Measurements from ENCODE around the gene WNT7A.

Gene WNT7A

DNA sequence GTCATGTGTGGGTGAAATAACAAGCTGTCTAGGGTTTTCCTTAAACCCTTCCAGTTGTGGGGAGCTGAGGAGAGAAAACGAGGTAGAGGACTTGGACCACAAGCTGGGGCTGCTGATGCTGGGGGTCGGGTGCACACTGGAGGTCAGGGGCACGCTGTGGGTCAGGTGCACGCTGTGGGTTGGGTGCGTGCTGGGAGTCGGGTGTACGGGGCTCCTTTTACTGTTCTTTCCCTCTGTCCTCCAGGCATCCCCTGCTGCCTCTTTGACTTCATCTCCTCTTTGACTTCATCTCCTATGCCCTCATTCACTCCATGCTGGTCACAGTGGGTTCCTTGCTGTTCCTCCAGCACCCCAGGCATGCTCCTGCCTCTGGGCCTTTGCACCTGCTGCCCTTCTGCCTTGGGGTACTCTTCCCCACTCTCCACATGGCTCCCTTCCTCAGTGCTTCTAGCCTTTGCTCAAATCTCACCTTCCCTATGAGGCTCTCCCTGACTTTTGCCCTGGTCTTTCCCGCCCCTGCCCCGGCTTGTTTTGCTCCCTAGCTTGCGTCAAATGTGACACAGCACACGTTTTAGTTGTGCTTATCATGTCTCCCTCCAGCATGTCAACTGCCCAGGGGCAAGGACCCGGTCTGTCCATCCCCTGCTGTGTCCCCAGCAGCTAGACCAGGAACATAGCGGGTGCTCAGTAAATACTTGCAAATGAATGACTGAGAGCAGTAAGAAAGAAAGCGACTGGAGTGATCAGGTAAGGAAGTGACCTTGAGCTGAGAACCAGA is 45.4 kb downstream of the WNT7A start:
- H3K9ac ChIP-seq (ENCODE audit: low read length): no peak overlapping the region
- no peak overlapping the region for H3K4me2 ChIP-seq (ENCODE audit: low read depth, low read length)
- no peaks in the 10 kb centered on the region for H3K9me3 ChIP-seq (replicated peaks; ENCODE audit: insufficient read depth, low read length)
- no peak overlapping the region for H2AFZ ChIP-seq (ENCODE audit: low read length)
- H3K27me3 ChIP-seq (replicated peaks; ENCODE audit: insufficient read depth, low read length): peaks cover 90% of the 10 kb centered on the region
- no peaks in the 10 kb centered on the region for H3K79me2 ChIP-seq (ENCODE audit: low read length)
- no peaks in the 10 kb centered on the region for H3K4me1 ChIP-seq (ENCODE audit: low read length)
- H3K27ac ChIP-seq (ENCODE audit: low read length): no peak overlapping the region
- no peaks in the 10 kb centered on the region for H3F3A ChIP-seq (ENCODE audit: insufficient read depth, low read length)
- H3K36me3 ChIP-seq (replicated peaks; ENCODE audit: insufficient read depth, low read length): no peaks in the 10 kb centered on the region
- TF ChIP-seq EZH2 (optimal IDR thresholded peaks at IDR 0.05; ENCODE audit: low read depth, low read length) (no peak), EZH2phosphoT487 (IDR thresholded peaks at IDR 0.05; ENCODE audit: low read length) (no peak)
- TF ChIP-seq, protein P1, sequence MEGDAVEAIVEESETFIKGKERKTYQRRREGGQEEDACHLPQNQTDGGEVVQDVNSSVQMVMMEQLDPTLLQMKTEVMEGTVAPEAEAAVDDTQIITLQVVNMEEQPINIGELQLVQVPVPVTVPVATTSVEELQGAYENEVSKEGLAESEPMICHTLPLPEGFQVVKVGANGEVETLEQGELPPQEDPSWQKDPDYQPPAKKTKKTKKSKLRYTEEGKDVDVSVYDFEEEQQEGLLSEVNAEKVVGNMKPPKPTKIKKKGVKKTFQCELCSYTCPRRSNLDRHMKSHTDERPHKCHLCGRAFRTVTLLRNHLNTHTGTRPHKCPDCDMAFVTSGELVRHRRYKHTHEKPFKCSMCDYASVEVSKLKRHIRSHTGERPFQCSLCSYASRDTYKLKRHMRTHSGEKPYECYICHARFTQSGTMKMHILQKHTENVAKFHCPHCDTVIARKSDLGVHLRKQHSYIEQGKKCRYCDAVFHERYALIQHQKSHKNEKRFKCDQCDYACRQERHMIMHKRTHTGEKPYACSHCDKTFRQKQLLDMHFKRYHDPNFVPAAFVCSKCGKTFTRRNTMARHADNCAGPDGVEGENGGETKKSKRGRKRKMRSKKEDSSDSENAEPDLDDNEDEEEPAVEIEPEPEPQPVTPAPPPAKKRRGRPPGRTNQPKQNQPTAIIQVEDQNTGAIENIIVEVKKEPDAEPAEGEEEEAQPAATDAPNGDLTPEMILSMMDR (IDR thresholded peaks at IDR 0.05; ENCODE audit: low read length): no peak
- H3K4me3 ChIP-seq (ENCODE audit: low read length): no peak overlapping the region
- H3K9me2 ChIP-seq (replicated peaks; ENCODE audit: insufficient read depth, low read length): no peaks in the 10 kb centered on the region
- no peaks in the 10 kb centered on the region for H4K20me1 ChIP-seq (ENCODE audit: insufficient read depth, low read length)
- no peak for DNase-seq

DNA sequence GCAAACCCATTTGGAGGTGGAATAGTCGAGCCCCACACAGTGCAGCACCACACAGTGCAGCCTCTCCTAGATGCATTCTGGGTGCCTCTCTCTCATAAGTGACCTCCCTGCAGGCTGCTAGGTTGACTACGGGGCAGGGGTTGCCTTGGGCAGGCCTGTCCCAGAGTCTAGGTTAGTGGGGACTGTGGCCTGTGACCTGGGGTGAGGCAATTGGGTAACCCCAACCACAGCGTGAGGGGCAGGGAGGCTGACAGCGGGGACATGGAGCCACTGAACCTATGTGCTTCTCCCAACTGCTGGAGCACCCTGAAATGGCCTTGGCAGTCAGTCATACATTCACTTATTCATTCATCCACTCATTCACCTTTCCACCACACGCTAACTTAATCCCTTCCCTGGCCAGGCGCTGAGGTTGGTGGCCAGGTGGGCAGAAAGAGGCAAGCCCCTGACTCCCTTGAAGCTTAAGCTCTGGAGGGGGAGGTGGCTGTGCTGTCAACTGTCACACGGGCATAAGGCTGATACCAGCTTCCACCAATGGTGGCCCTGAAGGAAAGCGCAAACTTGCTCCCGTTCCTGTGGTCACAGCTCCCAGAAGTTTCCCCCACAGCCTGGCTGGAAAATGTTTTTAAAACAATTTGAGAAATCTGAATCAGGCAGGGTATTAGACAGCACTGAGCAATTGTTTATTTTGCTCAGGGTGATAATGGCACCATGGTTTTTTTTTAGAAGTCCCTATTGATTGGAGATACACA is 46.2 kb downstream of the WNT7A start:
- Histone ChIP-seq H3K27me3 (replicated peaks; ENCODE audit: insufficient read depth, low read length) (peaks cover 89% of the 10 kb centered on the region), H3K27ac (ENCODE audit: low read length) (no peak overlapping the region), H3K4me1 (ENCODE audit: low read length) (no peaks in the 10 kb centered on the region), H3K79me2 (ENCODE audit: low read length) (no peaks in the 10 kb centered on the region), H3K4me3 (ENCODE audit: low read length) (no peak overlapping the region), H4K20me1 (ENCODE audit: insufficient read depth, low read length) (no peaks in the 10 kb centered on the region), H3K9me2 (replicated peaks; ENCODE audit: insufficient read depth, low read length) (no peaks in the 10 kb centered on the region), H3K9ac (ENCODE audit: low read length) (no peak overlapping the region), H3F3A (ENCODE audit: insufficient read depth, low read length) (no peaks in the 10 kb centered on the region), H3K4me2 (ENCODE audit: low read depth, low read length) (no peak overlapping the region), H3K36me3 (replicated peaks; ENCODE audit: insufficient read depth, low read length) (no peaks in the 10 kb centered on the region), H3K9me3 (replicated peaks; ENCODE audit: insufficient read depth, low read length) (no peaks in the 10 kb centered on the region), H2AFZ (ENCODE audit: low read length) (no peak overlapping the region)
- TF ChIP-seq, protein P1 (IDR thresholded peaks at IDR 0.05; ENCODE audit: low read length): no peak
- TF ChIP-seq EZH2 (optimal IDR thresholded peaks at IDR 0.05; ENCODE audit: low read depth, low read length) (no peak), EZH2phosphoT487 (IDR thresholded peaks at IDR 0.05; ENCODE audit: low read length) (no peak)
- no peak for DNase-seq

DNA sequence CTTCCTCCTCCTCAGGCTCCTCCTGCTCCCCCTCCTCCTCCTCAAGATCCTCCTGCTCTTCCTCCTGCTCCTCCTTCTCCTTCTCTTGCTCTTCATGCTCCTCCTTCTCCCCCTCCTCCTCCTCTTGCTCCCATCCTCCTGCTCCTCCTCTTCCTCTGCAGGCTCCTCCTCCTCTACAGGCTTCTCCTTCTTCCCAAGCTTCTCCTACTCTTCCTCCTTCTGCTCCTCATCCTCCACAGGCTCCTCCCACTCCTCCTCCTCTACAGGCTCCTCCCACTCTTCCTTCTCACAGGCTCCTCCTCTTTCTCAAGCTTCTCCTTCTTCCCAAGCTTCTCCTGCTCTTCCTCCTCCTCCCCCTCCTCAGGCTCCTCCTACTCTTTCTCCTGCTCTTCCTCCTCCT is 47.7 kb downstream of the WNT7A start:
- H3K36me3 ChIP-seq (replicated peaks; ENCODE audit: insufficient read depth, low read length): no peaks in the 10 kb centered on the region
- H2AFZ ChIP-seq (ENCODE audit: low read length): no peak overlapping the region
- H3K4me1 ChIP-seq (ENCODE audit: low read length): no peaks in the 10 kb centered on the region
- TF ChIP-seq, protein P1 (IDR thresholded peaks at IDR 0.05; ENCODE audit: low read length): no peak
- TF ChIP-seq EZH2 (optimal IDR thresholded peaks at IDR 0.05; ENCODE audit: low read depth, low read length): no peak
- no peak for TF ChIP-seq EZH2phosphoT487 (IDR thresholded peaks at IDR 0.05; ENCODE audit: low read length)
- H3K27me3 ChIP-seq (replicated peaks; ENCODE audit: insufficient read depth, low read length): peaks cover 78% of the 10 kb centered on the region
- H3K4me2 ChIP-seq (ENCODE audit: low read depth, low read length): no peak overlapping the region
- H3K79me2 ChIP-seq (ENCODE audit: low read length): no peaks in the 10 kb centered on the region
- no peak overlapping the region for H3K4me3 ChIP-seq (ENCODE audit: low read length)
- no peaks in the 10 kb centered on the region for H4K20me1 ChIP-seq (ENCODE audit: insufficient read depth, low read length)
- no peak overlapping the region for H3K27ac ChIP-seq (ENCODE audit: low read length)
- DNase-seq: no peak
- H3F3A ChIP-seq (ENCODE audit: insufficient read depth, low read length): no peaks in the 10 kb centered on the region
- no peaks in the 10 kb centered on the region for H3K9me3 ChIP-seq (replicated peaks; ENCODE audit: insufficient read depth, low read length)
- H3K9ac ChIP-seq (ENCODE audit: low read length): no peak overlapping the region
- H3K9me2 ChIP-seq (replicated peaks; ENCODE audit: insufficient read depth, low read length): no peaks in the 10 kb centered on the region
